Fibroblast of lung (primary cell): ENCODE results near the gene ATG7. TPM values are rescaled to one million over a fixed set of nuclear protein-coding genes. Genes with fewer than 3 reads are reported as not detected.
"Not testable (repeated sequence)": the region's sequence is repeated elsewhere in the genome, so short reads cannot be mapped to it uniquely, and the experiment has no call there.

Experiments used
- DNase-seq, 2 donors: peaks; one replicate each; pipeline versions ENCODE4 v3.0.0 to v3.0.0-alpha.2; 2010; ENCODE audit warnings: low read depth in 2 of 2
- H2AFZ ChIP-seq: 2 replicates; pipeline ENCODE4 v1.5.1; 2012; ENCODE audit warnings: low read length, control low read depth, inconsistent platforms
- H3K27ac ChIP-seq: 2 replicates; pipeline ENCODE4 v1.5.1; 2011; ENCODE audit warnings: low read length, control low read depth; ENCODE audit not compliant: insufficient read depth
- H3K27me3 ChIP-seq: 2 replicates; pipeline ENCODE4 v1.5.1; 2011; ENCODE audit warnings: mild to moderate bottlenecking, low read length; ENCODE audit not compliant: control insufficient read depth, insufficient read depth
- H3K36me3 ChIP-seq: 2 replicates; pipeline ENCODE4 v1.5.1; 2011; ENCODE audit warnings: low read length; ENCODE audit not compliant: control insufficient read depth, insufficient read depth
- H3K4me1 ChIP-seq: 2 replicates; pipeline ENCODE4 v1.5.1; 2011; ENCODE audit warnings: low read length; ENCODE audit not compliant: control insufficient read depth, insufficient read depth; ENCODE audit errors: extremely low read depth
- H3K4me2 ChIP-seq: 2 replicates; pipeline ENCODE4 v1.5.1; 2011; ENCODE audit warnings: low read length, control low read depth; ENCODE audit not compliant: insufficient read depth; ENCODE audit errors: extremely low read depth
- H3K4me3 ChIP-seq, 4 experiments: fragments of 200-600 bp in 1 of 4; sonication (generic) in 1 of 4; replicated peaks in 1 of 4; 2 replicates each; pipeline ENCODE4 v1.5.1; 2011 to 2016; ENCODE audit warnings: low read length in 4 of 4, low read depth in 3 of 4, mild to moderate bottlenecking in 3 of 4, control low read depth in 2 of 4, inconsistent platforms in 1 of 4, mixed read lengths in 1 of 4; ENCODE audit not compliant: insufficient read depth in 1 of 4; ENCODE audit errors: control extremely low read depth in 1 of 4
- H3K79me2 ChIP-seq: 2 replicates; pipeline ENCODE4 v1.5.1; 2012; ENCODE audit warnings: mild to moderate bottlenecking, low read length, inconsistent platforms; ENCODE audit not compliant: control insufficient read depth, insufficient read depth
- H3K9ac ChIP-seq: 2 replicates; pipeline ENCODE4 v1.5.1; 2011; ENCODE audit warnings: mild to moderate bottlenecking, low read length, control low read depth; ENCODE audit not compliant: insufficient read depth
- H3K9me3 ChIP-seq: 2 replicates; pipeline ENCODE4 v1.5.1; 2012; ENCODE audit warnings: low read depth, low read length; ENCODE audit not compliant: control insufficient read depth, insufficient read depth
- H4K20me1 ChIP-seq: 2 replicates; pipeline ENCODE4 v1.5.1; 2011; ENCODE audit warnings: low read length; ENCODE audit not compliant: control insufficient read depth, insufficient read depth; ENCODE audit errors: extremely low read depth
- EZH2 ChIP-seq: IDR thresholded peaks from 2 replicates; pipeline ENCODE4 v1.5.1; 2012; ENCODE audit warnings: low read length, control low read depth, mild to moderate bottlenecking; ENCODE audit errors: missing control alignments
- polyA plus RNA-seq, 2 donors: library from polyadenylated mRNA; depleted of rRNA in 1 of 2; stranded (reverse) in 1 of 2; unstranded in 1 of 2; fragments of >200 nt; gene quantifications; 2 replicates each; pipeline ENCODE4 v1.2.1, GENCODE V29; 2011 to 2012; ENCODE audit warnings: missing spikeins in 1 of 2
- total RNA-seq: library from RNA; depleted of rRNA; stranded (reverse); fragments of >200 nt; gene quantifications from 2 replicates; pipeline ENCODE4 v1.2.1, GENCODE V29; 2014
- TF ChIP-seq, protein P1 (sequence below), 2 donors: IDR thresholded peaks in 1 of 2; conservative IDR thresholded peaks in 1 of 2; 1 replicate in 1 of 2; 2 replicates in 1 of 2; pipeline ENCODE4 v1.5.1; 2011 to 2012; ENCODE audit warnings: low read length in 2 of 2, control low read depth in 1 of 2, inconsistent platforms in 1 of 2, low read depth in 1 of 2, mild to moderate bottlenecking in 1 of 2

Gene ATG7
- total and polyA plus RNA-seq, 2 donors (not counting 1 experiment from before 2014, with no cell fraction given): 50.8 to 56.5 TPM

DNA sequence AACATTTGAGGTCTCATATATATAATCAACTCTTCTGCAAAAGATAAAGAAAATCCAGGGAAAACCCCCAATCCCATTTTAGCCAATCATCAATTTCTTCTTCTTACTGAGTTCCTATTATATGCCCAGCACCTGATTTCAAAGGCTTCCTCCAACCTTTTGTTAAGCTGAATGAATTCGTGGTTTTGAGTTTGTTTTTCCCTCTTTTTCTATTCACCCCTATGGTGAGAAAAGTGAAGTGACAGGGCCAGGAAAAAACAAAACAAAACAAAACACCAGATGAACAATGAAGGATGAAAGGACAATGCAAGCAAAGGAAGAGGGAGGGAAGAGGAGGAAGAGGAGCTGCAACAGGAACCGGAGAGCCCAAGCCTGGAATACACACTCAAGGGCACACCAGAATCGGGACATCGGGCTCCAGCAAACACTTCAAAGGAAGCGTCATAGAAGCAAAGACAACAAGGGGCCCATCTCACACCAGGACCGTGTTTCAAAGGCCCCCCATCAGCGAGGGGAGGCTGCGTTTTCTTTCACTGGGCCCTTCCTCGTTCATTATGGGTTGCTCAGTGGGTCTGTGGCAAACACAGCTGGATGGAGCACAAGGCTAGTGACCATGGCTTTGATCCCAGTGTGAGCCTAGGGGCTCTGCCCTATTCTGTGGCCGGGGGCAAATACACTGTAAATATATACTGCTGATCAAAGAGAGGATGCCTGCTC is 321.3 kb downstream of the ATG7 start:
- Histone ChIP-seq H3K27me3 (no peaks in the 10 kb centered on the region), H3K4me2 (no peak overlapping the region), H2AFZ (no peak overlapping the region), H3K36me3 (no peaks in the 10 kb centered on the region), H3K9me3 (no peaks in the 10 kb centered on the region), H3K4me3 (no peak overlapping the region), H4K20me1 (no peaks in the 10 kb centered on the region), H3K79me2 (peaks cover 70% of the 10 kb centered on the region), H3K9ac (no peak overlapping the region), H3K4me1 (peaks cover 20% of the 10 kb centered on the region), H3K27ac (no peak overlapping the region)
- DNase-seq: no peak
- no peak for TF ChIP-seq EZH2
- TF ChIP-seq, protein P1, sequence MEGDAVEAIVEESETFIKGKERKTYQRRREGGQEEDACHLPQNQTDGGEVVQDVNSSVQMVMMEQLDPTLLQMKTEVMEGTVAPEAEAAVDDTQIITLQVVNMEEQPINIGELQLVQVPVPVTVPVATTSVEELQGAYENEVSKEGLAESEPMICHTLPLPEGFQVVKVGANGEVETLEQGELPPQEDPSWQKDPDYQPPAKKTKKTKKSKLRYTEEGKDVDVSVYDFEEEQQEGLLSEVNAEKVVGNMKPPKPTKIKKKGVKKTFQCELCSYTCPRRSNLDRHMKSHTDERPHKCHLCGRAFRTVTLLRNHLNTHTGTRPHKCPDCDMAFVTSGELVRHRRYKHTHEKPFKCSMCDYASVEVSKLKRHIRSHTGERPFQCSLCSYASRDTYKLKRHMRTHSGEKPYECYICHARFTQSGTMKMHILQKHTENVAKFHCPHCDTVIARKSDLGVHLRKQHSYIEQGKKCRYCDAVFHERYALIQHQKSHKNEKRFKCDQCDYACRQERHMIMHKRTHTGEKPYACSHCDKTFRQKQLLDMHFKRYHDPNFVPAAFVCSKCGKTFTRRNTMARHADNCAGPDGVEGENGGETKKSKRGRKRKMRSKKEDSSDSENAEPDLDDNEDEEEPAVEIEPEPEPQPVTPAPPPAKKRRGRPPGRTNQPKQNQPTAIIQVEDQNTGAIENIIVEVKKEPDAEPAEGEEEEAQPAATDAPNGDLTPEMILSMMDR (conservative IDR thresholded peaks at IDR 0.05 in 1 of 2, IDR thresholded peaks at IDR 0.05 in 1 of 2; ENCODE audit: low read depth in 1 of 2, low read length in 2 of 2): no peak

DNA sequence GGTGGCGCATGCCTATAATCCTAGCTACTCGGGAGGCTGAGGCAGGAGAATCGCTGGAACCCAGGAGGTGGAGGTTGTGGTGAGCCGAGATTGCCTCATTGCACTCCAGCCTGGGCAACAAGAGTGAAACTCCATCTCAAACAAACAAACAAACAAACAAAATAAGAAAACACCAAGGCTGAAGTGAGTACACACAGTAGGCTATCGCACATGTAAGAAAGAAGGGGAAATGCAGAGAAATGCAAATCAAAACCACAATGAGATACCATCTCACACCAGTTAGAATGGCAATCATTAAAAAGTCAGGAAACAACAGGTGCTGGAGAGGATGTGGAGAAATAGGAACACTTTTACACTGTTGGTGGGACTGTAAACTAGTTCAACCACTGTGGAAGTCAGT is 322.8 kb downstream of the ATG7 start:
- not testable (repeated sequence) for H2AFZ ChIP-seq, H3K36me3 ChIP-seq, H3K4me2 ChIP-seq, DNase-seq, H3K27ac ChIP-seq, H3K27me3 ChIP-seq, H3K4me3 ChIP-seq, H3K9me3 ChIP-seq, H3K9ac ChIP-seq, H4K20me1 ChIP-seq
- Histone ChIP-seq H3K79me2 (peaks cover 62% of the 10 kb centered on the region), H3K4me1 (peaks cover 24% of the 10 kb centered on the region)

DNA sequence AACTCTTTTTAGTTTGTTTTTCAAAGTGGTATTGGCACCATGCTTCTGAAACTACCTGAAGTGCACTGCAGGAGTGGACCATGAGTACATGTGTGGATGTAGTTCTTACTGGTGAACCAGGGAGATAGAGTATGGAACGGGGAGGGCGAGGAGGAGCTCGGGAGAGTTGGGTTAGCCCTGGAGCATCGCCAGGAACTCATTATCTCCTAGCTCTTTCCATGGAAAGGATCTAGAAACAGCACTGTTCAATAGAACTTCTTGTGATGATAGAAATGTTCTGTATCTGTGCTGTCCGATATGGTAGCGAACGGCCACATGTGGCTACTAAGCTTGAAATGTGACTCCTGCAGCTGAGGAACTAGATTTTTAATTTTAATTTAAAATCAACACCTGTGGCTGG is 324.2 kb downstream of the ATG7 start:
- no peaks in the 10 kb centered on the region for H3K27me3 ChIP-seq
- H3K4me1 ChIP-seq: peaks cover 27% of the 10 kb centered on the region
- no peaks in the 10 kb centered on the region for H3K9me3 ChIP-seq
- H3K4me3 ChIP-seq: no peak overlapping the region
- peaks cover 60% of the 10 kb centered on the region for H3K79me2 ChIP-seq
- no peak overlapping the region for H3K27ac ChIP-seq
- H3K36me3 ChIP-seq: peaks cover 2% of the 10 kb centered on the region
- no peak for DNase-seq
- no peak overlapping the region for H3K9ac ChIP-seq
- no peak overlapping the region for H2AFZ ChIP-seq
- no peak overlapping the region for H3K4me2 ChIP-seq
- TF ChIP-seq, protein P1 (conservative IDR thresholded peaks at IDR 0.05 in 1 of 2, IDR thresholded peaks at IDR 0.05 in 1 of 2; ENCODE audit: low read depth in 1 of 2, low read length in 2 of 2): no peak
- no peak for TF ChIP-seq EZH2
- no peaks in the 10 kb centered on the region for H4K20me1 ChIP-seq
